HG03135 (cell line): ENCODE results near the gene EML1.

Experiments used
- ATAC-seq: cut with Tn5 transposase; IDR thresholded peaks from one replicate; pipeline ENCODE4 v1.9.1; 2021; ENCODE audit warnings: mild to moderate bottlenecking, moderate library complexity; ENCODE audit not compliant: unreplicated experiment

Gene EML1

GRCh38 chr14:99803106-99803775 is 10.0 kb downstream of the EML1 start:
- ATAC-seq, result no peak

GRCh38 chr14:99803803-99804202 is 10.6 kb downstream of the EML1 start:
- no peak for ATAC-seq

- no peak for ATAC-seq
Observed at GRCh38 chr14:99805757-99806439, 12.7 kb downstream of the EML1 start.

GRCh38 chr14:99806836-99807235 is 13.6 kb downstream of the EML1 start:
- no peak for ATAC-seq

- no peak for ATAC-seq
Observed at GRCh38 chr14:99807413-99808153, 14.4 kb downstream of the EML1 start.

- ATAC-seq, result no peak
Observed at GRCh38 chr14:99808154-99808505, 14.9 kb downstream of the EML1 start.

GRCh38 chr14:99808515-99808914 is 15.3 kb downstream of the EML1 start:
- no peak for ATAC-seq

- no peak for ATAC-seq
Observed at GRCh38 chr14:99809360-99809759, 16.1 kb downstream of the EML1 start.

GRCh38 chr14:99809859-99810558 is 16.8 kb downstream of the EML1 start:
- no peak for ATAC-seq

GRCh38 chr14:99810559-99810874 is 17.3 kb downstream of the EML1 start:
- no peak for ATAC-seq

GRCh38 chr14:99812096-99812750 is 19.0 kb downstream of the EML1 start:
- no peak for ATAC-seq

GRCh38 chr14:99812892-99813291 is 19.7 kb downstream of the EML1 start:
- ATAC-seq, result no peak

- no peak for ATAC-seq
Observed at GRCh38 chr14:99815696-99816095, 22.5 kb downstream of the EML1 start.

- ATAC-seq, result no peak
Observed at GRCh38 chr14:99816217-99816616, 23.0 kb downstream of the EML1 start.

- ATAC-seq, result no peak
Observed at GRCh38 chr14:99816642-99817041, 23.4 kb downstream of the EML1 start.

GRCh38 chr14:99817331-99817730 is 24.1 kb downstream of the EML1 start:
- no peak for ATAC-seq

- ATAC-seq, result no peak
Observed at GRCh38 chr14:99818503-99819036, 25.4 kb downstream of the EML1 start.

GRCh38 chr14:99819514-99819913 is 26.3 kb downstream of the EML1 start:
- ATAC-seq, result no peak

GRCh38 chr14:99820702-99821331 is 27.6 kb downstream of the EML1 start:
- ATAC-seq, result no peak
